Gastroesophageal sphincter (tissue), 3 donors: ENCODE results near the gene SLC6A16.

ENCODE experiments used
- CTCF ChIP-seq, 4 experiments: fragments of 200-600 bp in 2 of 4; fragments of 450-650 bp in 2 of 4; sonication (generic) in 1 of 4; IDR thresholded peaks; one replicate each; pipeline ENCODE4 v1.5.1; 2017 to 2019; ENCODE audit warnings: antibody characterized with exemption in 4 of 4, mild to moderate bottlenecking in 2 of 4, moderate library complexity in 2 of 4
- EP300 ChIP-seq: sonication (generic); formaldehyde crosslinking; IDR thresholded peaks from one replicate; pipeline ENCODE4 v1.6.1; 2017; ENCODE audit warnings: antibody characterized with exemption, mild to moderate bottlenecking
- POLR2A ChIP-seq, 2 donors: fragments of 450-650 bp; IDR thresholded peaks; one replicate each; pipeline ENCODE4 v1.6.1; 2017; ENCODE audit warnings: antibody characterized with exemption in 2 of 2, mild to moderate bottlenecking in 2 of 2, moderate library complexity in 1 of 2
- POLR2AphosphoS5 ChIP-seq: sonication (generic); formaldehyde crosslinking; IDR thresholded peaks from one replicate; pipeline ENCODE4 v1.6.1; 2017; ENCODE audit warnings: antibody characterized with exemption

GRCh38 chr19:49318296-49318695 is 6.7 kb downstream of the SLC6A16 start:
- no peak for TF ChIP-seq POLR2A (IDR thresholded peaks at IDR 0.05)
- no peak for TF ChIP-seq CTCF (IDR thresholded peaks at IDR 0.05)
- no peak for TF ChIP-seq POLR2AphosphoS5
- TF ChIP-seq EP300: no peak
